NT2/D1 (cell line): ENCODE measurements around the gene LIPK.

Experiments
- SUZ12 ChIP-seq: IDR thresholded peaks from 2 replicates; pipeline ENCODE4 v1.6.1; 2011; ENCODE audit not compliant: insufficient read length, insufficient read depth; ENCODE audit errors: extremely low read depth
- YY1 ChIP-seq: IDR thresholded peaks from 2 replicates; pipeline ENCODE4 v1.6.1; 2011; ENCODE audit not compliant: insufficient read length, insufficient read depth
- ZNF274 ChIP-seq: IDR thresholded peaks from 2 replicates; pipeline ENCODE4 v1.6.1; 2011; ENCODE audit warnings: mild to moderate bottlenecking, low read depth, low read length

DNA sequence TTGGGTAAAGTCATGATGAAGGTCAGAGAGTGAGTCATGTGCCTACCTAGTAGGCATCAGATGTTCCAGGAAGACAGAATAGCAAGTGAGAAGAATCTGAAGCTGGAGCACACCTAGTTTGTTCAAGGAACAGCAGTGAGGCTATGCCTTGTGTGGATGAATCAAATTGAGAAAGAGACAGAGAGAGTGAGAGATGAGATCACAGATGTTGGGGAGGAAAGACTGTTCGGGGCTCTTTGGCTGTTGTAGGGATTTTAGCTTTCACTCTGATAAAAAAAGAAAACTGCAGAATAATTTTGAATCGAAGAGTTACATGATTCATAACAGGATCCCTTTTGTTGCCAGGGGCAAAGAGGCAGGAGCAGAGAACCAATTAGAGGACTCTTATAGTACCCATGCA is 35.6 kb upstream of the LIPK start:
- TF ChIP-seq YY1 (no peak), ZNF274 (no peak), SUZ12 (no peak)
